ENCODE measurements around the gene THOC2. TPM values are rescaled to one million over a fixed set of nuclear protein-coding genes. Genes with fewer than 3 reads are reported as not detected.
A peak's percentile ranks its signal among the peaks of the same experiment; 100 is the strongest.

The THOC2 gene
- polyA plus RNA-seq, 3 donors: 12.5 to 44.7 (median 21.4) TPM

- Histone ChIP-seq H3K9me3 (replicated peaks in 1 of 2; ENCODE audit: control insufficient read depth in 1 of 2, insufficient read depth in 1 of 2, low read length in 2 of 2) (peaks cover 0 to 15% of the 10 kb centered on the region in 2 donors), H3K4me3 (replicated peaks in 1 of 3; ENCODE audit: low read depth in 2 of 3, low read length in 3 of 3) (no peak overlapping the region), H3K9ac (ENCODE audit: insufficient read depth, low read length, poor library complexity, severe bottlenecking) (no peak overlapping the region), H3K36me3 (replicated peaks in 1 of 2; ENCODE audit: control insufficient read depth in 1 of 2, insufficient read depth in 2 of 2, low read length in 2 of 2) (no peaks in the 10 kb centered on the region), H3K27me3 (ENCODE audit: control insufficient read depth in 2 of 2, insufficient read depth in 2 of 2, low read length in 2 of 2) (no peaks in the 10 kb centered on the region), H3K79me2 (ENCODE audit: insufficient read depth, low read length) (no peaks in the 10 kb centered on the region), H3K4me1 (ENCODE audit: control insufficient read depth in 1 of 2, insufficient read depth in 2 of 2, low read length in 2 of 2) (no peaks in the 10 kb centered on the region), H4K20me1 (ENCODE audit: insufficient read depth, low read length) (no peaks in the 10 kb centered on the region), H2AFZ (ENCODE audit: insufficient read depth, low read depth, low read length, poor library complexity, severe bottlenecking) (no peak overlapping the region), H3K4me2 (replicated peaks; ENCODE audit: extremely low read depth, low read length, poor library complexity, severe bottlenecking) (no peak overlapping the region), H3K27ac (ENCODE audit: low read depth in 1 of 2, low read length in 2 of 2) (no peak overlapping the region)
- H3K9me3 Mint-ChIP-seq: peaks cover 3 to 10% (median 7%) of the 10 kb centered on the region in 7 donors
- H3K4me3 Mint-ChIP-seq: no peak overlapping the region
- DNase-seq: no peak
- peak overlapping the region in 1 of 7 donors; percentile 53 for H3K27ac Mint-ChIP-seq
- intact Hi-C loops (cut with micrococcal nuclease): no loop called here
- H3K36me3 Mint-ChIP-seq: no peaks in the 10 kb centered on the region
- no peak for TF ChIP-seq CTCF (IDR thresholded peaks at IDR 0.05)
- H3K4me1 Mint-ChIP-seq: no peaks in the 10 kb centered on the region
- H3K27me3 Mint-ChIP-seq (ENCODE audit: low read depth in 3 of 3): no peaks in the 10 kb centered on the region
- 96% methylated on average over 22 of the region's 32 CpGs for WGBS (ENCODE audit: insufficient coverage)
Observed at GRCh38 chrX:123562342-123563146, 170.3 kb downstream of the THOC2 start.

GRCh38 chrX:123561439-123562215 lies 171.2 kb downstream of the THOC2 start:
- H3K4me2 ChIP-seq (replicated peaks; ENCODE audit: extremely low read depth, low read length, poor library complexity, severe bottlenecking): no peak overlapping the region
- H3K4me1 ChIP-seq (ENCODE audit: control insufficient read depth in 1 of 2, insufficient read depth in 2 of 2, low read length in 2 of 2): no peaks in the 10 kb centered on the region
- DNase-seq: no peak
- no peak overlapping the region for H3K27ac ChIP-seq (ENCODE audit: low read depth in 1 of 2, low read length in 2 of 2)
- H3K36me3 ChIP-seq (replicated peaks in 1 of 2; ENCODE audit: control insufficient read depth in 1 of 2, insufficient read depth in 2 of 2, low read length in 2 of 2): no peaks in the 10 kb centered on the region
- Mint-ChIP-seq H3K9me3 (peaks cover 3 to 10% (median 7%) of the 10 kb centered on the region in 7 donors), H3K4me1 (no peaks in the 10 kb centered on the region), H3K4me3 (no peak overlapping the region), H3K27me3 (ENCODE audit: low read depth in 3 of 3) (no peaks in the 10 kb centered on the region), H3K27ac (no peak overlapping the region), H3K36me3 (no peaks in the 10 kb centered on the region)
- WGBS (ENCODE audit: insufficient coverage): 95% methylated on average over 16 of the region's 28 CpGs
- no peaks in the 10 kb centered on the region for H3K79me2 ChIP-seq (ENCODE audit: insufficient read depth, low read length)
- H4K20me1 ChIP-seq (ENCODE audit: insufficient read depth, low read length): no peaks in the 10 kb centered on the region
- H3K9ac ChIP-seq (ENCODE audit: insufficient read depth, low read length, poor library complexity, severe bottlenecking): no peak overlapping the region
- TF ChIP-seq CTCF (IDR thresholded peaks at IDR 0.05): no peak
- H3K27me3 ChIP-seq (ENCODE audit: control insufficient read depth in 2 of 2, insufficient read depth in 2 of 2, low read length in 2 of 2): no peaks in the 10 kb centered on the region
- intact Hi-C loops (cut with micrococcal nuclease): no loop called here
- peaks cover 0 to 15% of the 10 kb centered on the region in 2 donors for H3K9me3 ChIP-seq (replicated peaks in 1 of 2; ENCODE audit: control insufficient read depth in 1 of 2, insufficient read depth in 1 of 2, low read length in 2 of 2)
- H3K4me3 ChIP-seq (replicated peaks in 1 of 3; ENCODE audit: low read depth in 2 of 3, low read length in 3 of 3): no peak overlapping the region
- no peak overlapping the region for H2AFZ ChIP-seq (ENCODE audit: insufficient read depth, low read depth, low read length, poor library complexity, severe bottlenecking)

Measured in CD14-positive monocyte (primary cell).